Stimulated activated memory B cell treated with anti-CD40 and anti-IgM and Interleukin-4, amounts not matched to agents 10 μg/mL and 1 μg/mL and 100 μg/mL, for 72 hours (primary cell): ENCODE results near the gene CFAP58.

Experiments used
- ATAC-seq: fragments of 150-1000 bp; cut with Tn5 transposase; 2 replicates; pipeline ENCODE4 v1.10.0; 2021
- H3K27ac Mint-ChIP-seq: one replicate; pipeline ENCODE4 v1.8.0; 2022; ENCODE audit warnings: mild to moderate bottlenecking, mixed read lengths
- H3K27me3 Mint-ChIP-seq: one replicate; pipeline ENCODE4 v1.8.0; 2022; ENCODE audit warnings: mixed read lengths
- H3K36me3 Mint-ChIP-seq: one replicate; pipeline ENCODE4 v1.8.0; 2022; ENCODE audit warnings: mixed read lengths
- H3K4me1 Mint-ChIP-seq: one replicate; pipeline ENCODE4 v1.8.0; 2022; ENCODE audit warnings: mixed read lengths
- H3K4me3 Mint-ChIP-seq: one replicate; pipeline ENCODE4 v1.8.0; 2022; ENCODE audit warnings: mild to moderate bottlenecking, moderate library complexity, mixed read lengths
- H3K9me3 Mint-ChIP-seq: one replicate; pipeline ENCODE4 v1.8.0; 2022; ENCODE audit warnings: mixed read lengths

CFAP58 gene

GRCh38 chr10:104353325-104354048 lies at the start of gene CFAP58:
Gene CFAP58 (plus strand): TSS chr10:104353833. CDS start chr10:104353898, 65 bp downstream.
- Mint-ChIP-seq H3K9me3 (no peaks in the 10 kb centered on the region), H3K27ac (no peak within 1 kb of the TSS), H3K27me3 (no peaks in the 10 kb centered on the region), H3K4me3 (no peak within 1 kb of the TSS), H3K36me3 (no peaks in the 10 kb centered on the region), H3K4me1 (peaks cover 3% of the 10 kb centered on the region)
- ATAC-seq, result peak; percentile 91

GRCh38 chr10:104304356-104304745 lies 49.3 kb upstream of the CFAP58 start:
- Mint-ChIP-seq H3K4me3 (no peak overlapping the region), H3K27ac (no peak overlapping the region), H3K4me1 (peaks cover 27% of the 10 kb centered on the region), H3K36me3 (no peaks in the 10 kb centered on the region), H3K27me3 (peaks cover 15% of the 10 kb centered on the region), H3K9me3 (no peaks in the 10 kb centered on the region)
- ATAC-seq, result no peak

- no peaks in the 10 kb centered on the region for H3K36me3 Mint-ChIP-seq
- H3K27me3 Mint-ChIP-seq, result peaks cover 10% of the 10 kb centered on the region
- ATAC-seq, result no peak
- no peaks in the 10 kb centered on the region for H3K9me3 Mint-ChIP-seq
- no peak overlapping the region for H3K27ac Mint-ChIP-seq
- H3K4me1 Mint-ChIP-seq, result peaks cover 28% of the 10 kb centered on the region
- H3K4me3 Mint-ChIP-seq, result no peak overlapping the region
Measured at GRCh38 chr10:104304927-104305326, 48.7 kb upstream of the CFAP58 start.

- H3K4me3 Mint-ChIP-seq, result no peak overlapping the region
- peaks cover 28% of the 10 kb centered on the region for H3K4me1 Mint-ChIP-seq
- no peaks in the 10 kb centered on the region for H3K9me3 Mint-ChIP-seq
- no peak overlapping the region for H3K27ac Mint-ChIP-seq
- H3K27me3 Mint-ChIP-seq, result no peaks in the 10 kb centered on the region
- no peak for ATAC-seq
- H3K36me3 Mint-ChIP-seq, result peaks cover under 1% of the 10 kb centered on the region
Measured at GRCh38 chr10:104306897-104307296, 46.7 kb upstream of the CFAP58 start.

GRCh38 chr10:104307576-104308438 lies 45.8 kb upstream of the CFAP58 start:
- H3K36me3 Mint-ChIP-seq, result peaks cover 8% of the 10 kb centered on the region
- peak overlapping the region; percentile 69 for H3K27ac Mint-ChIP-seq
- H3K27me3 Mint-ChIP-seq, result no peaks in the 10 kb centered on the region
- no peaks in the 10 kb centered on the region for H3K9me3 Mint-ChIP-seq
- peaks cover 28% of the 10 kb centered on the region for H3K4me1 Mint-ChIP-seq
- ATAC-seq, result no peak
- no peak overlapping the region for H3K4me3 Mint-ChIP-seq

GRCh38 chr10:104308439-104308903 lies 45.2 kb upstream of the CFAP58 start:
- Mint-ChIP-seq H3K4me3 (no peak overlapping the region), H3K4me1 (peaks cover 28% of the 10 kb centered on the region), H3K27ac (peak overlapping the region; percentile 69), H3K36me3 (peaks cover 14% of the 10 kb centered on the region), H3K9me3 (no peaks in the 10 kb centered on the region), H3K27me3 (no peaks in the 10 kb centered on the region)
- ATAC-seq, result peak; percentile 62

- Mint-ChIP-seq H3K27me3 (no peaks in the 10 kb centered on the region), H3K27ac (peak overlapping the region; percentile 69), H3K4me3 (no peak overlapping the region), H3K4me1 (peaks cover 28% of the 10 kb centered on the region), H3K9me3 (no peaks in the 10 kb centered on the region), H3K36me3 (peaks cover 14% of the 10 kb centered on the region)
- ATAC-seq, result no peak
Measured at GRCh38 chr10:104309980-104310978, 43.4 kb upstream of the CFAP58 start.

- Mint-ChIP-seq H3K4me3 (no peak overlapping the region), H3K27ac (no peak overlapping the region), H3K36me3 (peaks cover 21% of the 10 kb centered on the region), H3K4me1 (peaks cover 25% of the 10 kb centered on the region), H3K9me3 (no peaks in the 10 kb centered on the region), H3K27me3 (no peaks in the 10 kb centered on the region)
- ATAC-seq, result no peak
Measured at GRCh38 chr10:104311184-104311720, 42.4 kb upstream of the CFAP58 start.

- Mint-ChIP-seq H3K4me3 (no peak overlapping the region), H3K36me3 (peaks cover 21% of the 10 kb centered on the region), H3K4me1 (peaks cover 39% of the 10 kb centered on the region)
Measured at GRCh38 chr10:104314591-104315485, 38.8 kb upstream of the CFAP58 start.

GRCh38 chr10:104315486-104315921 lies 38.1 kb upstream of the CFAP58 start:
- H3K9me3 Mint-ChIP-seq, result no peaks in the 10 kb centered on the region
- H3K4me3 Mint-ChIP-seq, result no peak overlapping the region
- no peak overlapping the region for H3K27ac Mint-ChIP-seq
- ATAC-seq, result no peak
- peaks cover 46% of the 10 kb centered on the region for H3K4me1 Mint-ChIP-seq
- H3K36me3 Mint-ChIP-seq, result peaks cover 21% of the 10 kb centered on the region
- no peaks in the 10 kb centered on the region for H3K27me3 Mint-ChIP-seq

More at GRCh38 chr10:104314591-104315485, 38.8 kb upstream of the CFAP58 start:
- ATAC-seq, result no peak
- Mint-ChIP-seq H3K9me3 (no peaks in the 10 kb centered on the region), H3K27ac (no peak overlapping the region), H3K27me3 (no peaks in the 10 kb centered on the region)

- Mint-ChIP-seq H3K27me3 (no peaks in the 10 kb centered on the region), H3K36me3 (peaks cover 21% of the 10 kb centered on the region), H3K9me3 (no peaks in the 10 kb centered on the region), H3K27ac (peak overlapping the region; percentile 67), H3K4me1 (peaks cover 51% of the 10 kb centered on the region), H3K4me3 (no peak overlapping the region)
- ATAC-seq, result no peak
Measured at GRCh38 chr10:104316321-104317099, 37.1 kb upstream of the CFAP58 start.

- peaks cover 17% of the 10 kb centered on the region for H3K36me3 Mint-ChIP-seq
- H3K4me3 Mint-ChIP-seq, result no peak overlapping the region
- ATAC-seq, result no peak
- H3K4me1 Mint-ChIP-seq, result peaks cover 59% of the 10 kb centered on the region
- H3K9me3 Mint-ChIP-seq, result no peaks in the 10 kb centered on the region
- no peaks in the 10 kb centered on the region for H3K27me3 Mint-ChIP-seq
- H3K27ac Mint-ChIP-seq, result peak overlapping the region; percentile 67
Measured at GRCh38 chr10:104317269-104317710, 36.3 kb upstream of the CFAP58 start.

- Mint-ChIP-seq H3K27me3 (no peaks in the 10 kb centered on the region), H3K4me3 (no peak overlapping the region), H3K36me3 (peaks cover 13% of the 10 kb centered on the region), H3K27ac (peak overlapping the region; percentile 67), H3K4me1 (peaks cover 64% of the 10 kb centered on the region), H3K9me3 (no peaks in the 10 kb centered on the region)
- ATAC-seq, result no peak
Measured at GRCh38 chr10:104317726-104318299, 35.8 kb upstream of the CFAP58 start.
